SK-N-MC (cell line): ENCODE results near the gene AS3MT.

ENCODE experiments used
- EZH2 ChIP-seq: fragments of 200-600 bp; sonication (generic); IDR thresholded peaks from one replicate; pipeline ENCODE4 v1.6.1; 2017; ENCODE audit warnings: antibody characterized with exemption
- POLR2AphosphoS5 ChIP-seq: IDR thresholded peaks from 2 replicates; pipeline ENCODE4 v1.6.1; 2012; ENCODE audit warnings: mild to moderate bottlenecking, low read depth, low read length, borderline replicate concordance

DNA sequence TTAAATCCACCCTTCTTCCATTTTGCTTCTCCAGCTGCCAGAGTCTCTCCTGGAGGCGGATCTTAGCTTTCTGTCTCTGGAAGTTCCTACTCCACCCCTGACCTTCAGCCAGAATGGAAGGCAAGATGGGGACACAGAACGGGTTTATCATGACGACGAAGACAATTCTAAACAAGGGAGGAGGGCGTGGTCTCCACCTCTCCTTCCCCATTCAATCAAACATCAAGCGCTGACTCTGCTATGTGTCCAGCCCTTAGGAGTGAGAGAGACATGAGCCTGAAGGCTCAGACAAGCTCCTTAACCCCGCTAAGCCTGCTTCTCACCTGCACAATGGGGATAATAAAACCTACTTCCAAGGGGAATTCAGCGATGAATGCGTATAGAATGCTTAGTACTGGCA, 35.1 kb upstream of the AS3MT start:
- TF ChIP-seq POLR2AphosphoS5 = no peak
- no peak for TF ChIP-seq EZH2
